GM12892 (cell line): Measurements from ENCODE around the gene MBNL1.

Experiments used
- POLR2A ChIP-seq: IDR thresholded peaks from 2 replicates; pipeline ENCODE4 v1.6.1; 2011; ENCODE audit warnings: low read depth, low read length, control low read depth
- POLR2AphosphoS5 ChIP-seq: IDR thresholded peaks from 2 replicates; pipeline ENCODE4 v1.6.1; 2011; ENCODE audit warnings: low read depth, low read length, control low read depth
- TAF1 ChIP-seq: IDR thresholded peaks from 2 replicates; pipeline ENCODE4 v1.6.1; 2011; ENCODE audit warnings: low read depth, mild to moderate bottlenecking, control low read depth, low read length, borderline replicate concordance

- no peak for TF ChIP-seq POLR2A
- TF ChIP-seq TAF1, result no peak
- TF ChIP-seq POLR2AphosphoS5, result no peak
These were observed 132.2 kb downstream of the MBNL1 start for GRCh38 chr3:152400887-152401286.
